ENCODE data around the gene OSBPL1A. TPM values are rescaled to one million over a fixed set of nuclear protein-coding genes. Genes with fewer than 3 reads are reported as not detected.

The OSBPL1A gene
- total RNA-seq, 4 donors from 2014 or later = 61.5 to 227 (median 98.7) TPM

- peak; percentile 43 to 50 for DNase-seq
- TF ChIP-seq POLR2A (IDR thresholded peaks at IDR 0.05) = no peak
- no peak for TF ChIP-seq CTCF (IDR thresholded peaks at IDR 0.05 in 4 of 5, conservative IDR thresholded peaks at IDR 0.05 in 1 of 5)
- intact Hi-C loops (cut with DNase I; ENCODE audit: low total_unique reads) = loop anchor here (10.0 kb wide), 1 partner anchor 628 kb away; the partner anchor contains the start of gene NPC1
- peak; percentile 99 to 100 for ATAC-seq
- H3K4me1 ChIP-seq = peaks cover 38 to 43% of the 10 kb centered on the region in 2 donors
- H3K27me3 ChIP-seq = no peaks in the 10 kb centered on the region
- peak overlapping the region; percentile 56 to 82 (median 72) for H3K27ac ChIP-seq
- in situ Hi-C loops (cut with MboI; ENCODE audit: low sequenced_read_pairs in 4 of 4) = loop anchor here in 2 of 4 donors (10.0 kb wide), 2 partner anchors 52 to 58 kb away; no protein-coding TSS in a partner anchor
- H3K9me3 ChIP-seq = no peaks in the 10 kb centered on the region
- H3K36me3 ChIP-seq = no peaks in the 10 kb centered on the region
- H3K4me3 ChIP-seq = no peak overlapping the region
These were observed 184.7 kb downstream of the OSBPL1A start for GRCh38 chr18:24212939-24213338.

- Histone ChIP-seq H3K27me3 (no peaks in the 10 kb centered on the region), H3K4me1 (peaks cover 25 to 38% of the 10 kb centered on the region in 2 donors), H3K36me3 (no peaks in the 10 kb centered on the region), H3K27ac (no peak overlapping the region), H3K9me3 (no peaks in the 10 kb centered on the region), H3K4me3 (no peak overlapping the region)
- ATAC-seq = no peak
- intact Hi-C loops (cut with DNase I; ENCODE audit: low total_unique reads) (no loop called here), in situ Hi-C loops (cut with MboI; ENCODE audit: low sequenced_read_pairs in 4 of 4) (no loop called here)
- DNase-seq = no peak
- TF ChIP-seq CTCF (IDR thresholded peaks at IDR 0.05 in 4 of 5, conservative IDR thresholded peaks at IDR 0.05 in 1 of 5) (no peak), POLR2A (IDR thresholded peaks at IDR 0.05) (no peak)
These were observed 188.1 kb downstream of the OSBPL1A start for GRCh38 chr18:24209558-24209957.

- intact Hi-C loops (cut with DNase I; ENCODE audit: low total_unique reads) (no loop called here), in situ Hi-C loops (cut with MboI; ENCODE audit: low sequenced_read_pairs in 4 of 4) (no loop called here)
- TF ChIP-seq POLR2A (IDR thresholded peaks at IDR 0.05) = no peak
- ATAC-seq = no peak
- H3K9me3 ChIP-seq = no peaks in the 10 kb centered on the region
- no peak overlapping the region for H3K27ac ChIP-seq
- H3K4me3 ChIP-seq = no peak overlapping the region
- H3K36me3 ChIP-seq = no peaks in the 10 kb centered on the region
- H3K4me1 ChIP-seq = peaks cover 16 to 29% of the 10 kb centered on the region in 2 donors
- no peaks in the 10 kb centered on the region for H3K27me3 ChIP-seq
- DNase-seq = no peak
These were observed 189.2 kb downstream of the OSBPL1A start for GRCh38 chr18:24208270-24209035.

GRCh38 chr18:24204904-24205303 lies 192.7 kb downstream of the OSBPL1A start:
- peaks cover 35 to 49% of the 10 kb centered on the region in 2 donors for H3K4me1 ChIP-seq
- no peak overlapping the region for H3K4me3 ChIP-seq
- no peaks in the 10 kb centered on the region for H3K9me3 ChIP-seq
- no peaks in the 10 kb centered on the region for H3K27me3 ChIP-seq
- peak overlapping the region in 2 of 4 donors; percentile 93 to 97 for H3K27ac ChIP-seq
- in situ Hi-C loops (cut with MboI; ENCODE audit: low sequenced_read_pairs in 4 of 4) (no loop called here), intact Hi-C loops (cut with DNase I; ENCODE audit: low total_unique reads) (no loop called here)
- DNase-seq (no peak), ATAC-seq (no peak)
- H3K36me3 ChIP-seq = no peaks in the 10 kb centered on the region
- TF ChIP-seq POLR2A (IDR thresholded peaks at IDR 0.05) (no peak), CTCF (IDR thresholded peaks at IDR 0.05 in 4 of 5, conservative IDR thresholded peaks at IDR 0.05 in 1 of 5) (no peak)
